HCT116 (cell line): ENCODE data around the gene CD9.

ENCODE experiments used
- CTCF ChIP-seq, 3 experiments: fragments of 200-600 bp in 1 of 3; sonication (generic) in 1 of 3; IDR thresholded peaks in 2 of 3; conservative IDR thresholded peaks in 1 of 3; 2 replicates each; pipeline ENCODE4 v1.5.1; 2012 to 2017; ENCODE audit warnings: low read depth in 2 of 3, low read length in 2 of 3, antibody characterized with exemption in 1 of 3, borderline replicate concordance in 1 of 3, control low read depth in 1 of 3, mild to moderate bottlenecking in 1 of 3, mixed read lengths in 1 of 3, mixed run types in 1 of 3, moderate library complexity in 1 of 3; ENCODE audit not compliant: insufficient read depth in 1 of 3
- ELF1 ChIP-seq: IDR thresholded peaks from 2 replicates; pipeline ENCODE4 v1.6.1; 2012; ENCODE audit warnings: low read depth, borderline replicate concordance
- FOSL1 ChIP-seq: IDR thresholded peaks from 2 replicates; pipeline ENCODE4 v1.6.1; 2012; ENCODE audit warnings: low read depth
- POLR2A ChIP-seq: IDR thresholded peaks from 2 replicates; pipeline ENCODE4 v1.7.0; 2011; ENCODE audit warnings: borderline replicate concordance; ENCODE audit not compliant: insufficient read depth, insufficient read length; ENCODE audit errors: extremely low read depth
- RAD21 ChIP-seq: IDR thresholded peaks from 2 replicates; pipeline ENCODE4 v1.6.1; 2012; ENCODE audit warnings: low read depth, mild to moderate bottlenecking
- SIN3A ChIP-seq: IDR thresholded peaks from 2 replicates; pipeline ENCODE4 v1.6.1; 2012; ENCODE audit warnings: low read depth

- no peak for TF ChIP-seq ELF1
- TF ChIP-seq RAD21, result no peak
- no peak for TF ChIP-seq FOSL1
- no peak for TF ChIP-seq POLR2A
- no peak for TF ChIP-seq SIN3A
- TF ChIP-seq CTCF (IDR thresholded peaks at IDR 0.05 in 2 of 3, conservative IDR thresholded peaks at IDR 0.05 in 1 of 3; ENCODE audit: borderline replicate concordance in 1 of 3, insufficient read depth in 1 of 3, low read depth in 2 of 3, low read length in 2 of 3), result no peak
Observed at GRCh38 chr12:6213969-6214368, 13.8 kb downstream of the CD9 start.
